GM19240 (cell line): ENCODE data around the gene RASIP1.
"Not testable (repeated sequence)": the region's sequence is repeated elsewhere in the genome, so short reads cannot be mapped to it uniquely, and the experiment has no call there.

Experiments
- DNase-seq: peaks from one replicate; pipeline ENCODE4 v3.0.0; 2011; ENCODE audit warnings: low spot score; ENCODE audit not compliant: insufficient read length

The RASIP1 gene

DNA sequence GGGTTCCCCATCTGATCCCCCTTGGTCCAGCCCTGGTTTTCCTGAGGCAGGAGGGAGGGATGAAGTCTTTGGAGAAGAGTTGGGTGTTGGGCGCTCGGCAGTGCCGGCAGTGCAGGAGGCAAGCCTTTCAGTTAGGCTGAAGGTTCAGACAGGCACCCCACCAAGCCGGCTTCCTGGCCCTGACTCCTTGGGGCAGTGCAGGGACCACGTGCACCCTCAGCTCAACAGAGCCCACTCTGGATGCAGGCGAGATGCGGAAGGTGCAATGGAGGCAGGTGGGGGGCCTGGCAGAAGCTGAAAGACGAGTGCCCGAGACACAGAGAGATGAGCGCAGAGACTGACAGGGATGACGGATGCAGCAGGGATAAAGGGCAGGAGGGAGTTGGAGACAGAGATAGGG is 31.9 kb downstream of the RASIP1 start:
- DNase-seq, result no peak

- DNase-seq, result no peak
Observed at GRCh38 chr19:48705431-48705830, 35.0 kb downstream of the RASIP1 start.

- no peak for DNase-seq
Observed at GRCh38 chr19:48703316-48703715, 37.1 kb downstream of the RASIP1 start.

- no peak for DNase-seq
Observed at GRCh38 chr19:48702701-48703100, 37.7 kb downstream of the RASIP1 start.

DNA sequence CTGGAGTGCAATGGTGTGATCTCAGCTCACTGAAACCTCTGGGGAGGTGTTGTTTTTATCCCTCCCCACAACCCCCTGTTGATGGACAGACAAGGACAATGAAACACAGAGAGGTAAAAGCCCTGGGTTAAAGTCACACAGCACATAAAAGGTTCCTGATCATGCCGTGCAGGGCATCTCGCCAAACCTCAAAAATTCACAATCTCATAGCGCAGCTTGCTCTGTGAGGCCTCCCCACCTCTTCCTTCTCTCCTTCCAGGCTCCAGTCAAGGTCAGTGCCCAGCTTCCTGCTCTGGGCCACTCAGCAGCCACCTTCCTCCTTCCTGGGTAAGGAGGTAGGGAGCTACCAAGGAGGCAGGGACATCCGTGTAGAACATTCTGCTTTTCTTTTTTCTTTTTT is 42.4 kb downstream of the RASIP1 start:
- no peak for DNase-seq

DNA sequence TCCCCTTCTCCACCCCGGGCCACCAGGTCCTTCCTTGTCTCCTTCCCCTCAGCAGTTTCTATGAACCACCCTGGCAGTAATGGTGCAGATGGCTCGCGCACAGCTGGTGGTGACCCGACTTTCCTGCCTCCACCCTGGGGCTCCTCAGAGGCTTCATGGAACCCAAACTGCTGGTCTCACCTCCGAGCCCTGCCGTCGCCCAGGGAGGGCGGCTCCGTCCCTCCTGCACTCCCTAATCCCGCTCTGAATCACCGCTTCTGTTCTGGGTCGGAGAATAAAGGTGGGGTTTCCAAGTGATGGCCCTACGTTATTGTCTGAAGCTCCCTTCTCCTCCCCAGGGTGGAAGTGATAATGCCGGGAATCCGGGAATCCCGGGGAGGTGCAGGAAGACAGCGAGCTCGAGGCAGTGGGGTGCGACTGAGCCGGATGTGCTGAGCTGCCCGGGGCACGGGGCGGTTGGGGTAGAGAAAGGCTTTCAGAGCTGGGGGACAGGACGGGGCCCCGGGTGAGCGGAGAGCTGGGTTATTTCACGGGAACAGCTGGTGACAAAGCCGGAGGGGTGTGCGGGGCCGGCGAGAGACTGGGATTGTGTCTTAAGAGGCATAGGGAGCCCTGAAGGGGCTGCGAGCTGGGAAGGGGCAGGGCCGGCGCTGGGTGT is 43.9 kb downstream of the RASIP1 start:
- no peak for DNase-seq

- no peak for DNase-seq
Observed at GRCh38 chr19:48695743-48696352, 44.6 kb downstream of the RASIP1 start, which contains the start of gene FUT2. Gene FUT2 (plus strand): TSS chr19:48695971. CDS start chr19:48702957, 6,986 bp downstream.

- not testable (repeated sequence) for DNase-seq
Observed at GRCh38 chr19:48693629-48694028, 46.8 kb downstream of the RASIP1 start.

DNA sequence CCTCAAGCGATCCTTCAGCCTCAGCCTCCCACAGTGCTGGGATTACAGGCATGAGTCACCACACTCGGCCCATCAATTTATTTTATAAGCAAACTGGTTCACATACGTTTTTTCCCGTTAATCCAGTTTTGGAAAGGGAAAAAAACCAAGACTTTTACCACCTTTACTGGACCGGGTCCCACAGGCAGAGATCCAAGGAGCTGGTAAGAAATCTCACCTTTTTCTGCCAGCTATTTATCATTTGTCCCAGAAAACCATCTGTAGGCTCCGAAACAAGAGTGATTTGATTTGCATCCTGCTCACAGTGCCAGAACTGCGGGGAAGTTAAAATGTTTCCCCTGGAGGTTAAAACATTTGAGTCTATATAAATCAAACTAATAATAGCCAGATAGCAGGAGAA is 51.0 kb downstream of the RASIP1 start:
- no peak for DNase-seq

DNA sequence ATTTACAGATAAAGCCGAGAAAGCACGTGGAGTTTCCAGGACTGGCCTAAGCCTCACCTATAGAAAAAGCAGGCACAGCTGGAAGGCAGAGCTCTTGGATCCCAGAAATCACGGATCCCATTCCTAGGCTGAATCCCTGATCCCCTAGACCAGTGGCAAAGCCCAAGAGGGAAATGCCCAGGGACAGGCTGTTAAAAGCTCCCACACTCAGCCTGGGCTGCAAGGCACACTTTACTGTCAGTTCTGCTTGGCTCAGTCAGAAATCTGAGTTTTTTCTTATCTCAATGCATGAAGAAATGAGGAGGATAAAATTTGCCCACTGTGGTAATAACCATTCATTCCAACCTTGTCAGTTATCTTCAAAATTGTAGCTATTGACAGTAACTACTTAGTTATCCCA is 52.6 kb downstream of the RASIP1 start:
- no peak for DNase-seq

DNA sequence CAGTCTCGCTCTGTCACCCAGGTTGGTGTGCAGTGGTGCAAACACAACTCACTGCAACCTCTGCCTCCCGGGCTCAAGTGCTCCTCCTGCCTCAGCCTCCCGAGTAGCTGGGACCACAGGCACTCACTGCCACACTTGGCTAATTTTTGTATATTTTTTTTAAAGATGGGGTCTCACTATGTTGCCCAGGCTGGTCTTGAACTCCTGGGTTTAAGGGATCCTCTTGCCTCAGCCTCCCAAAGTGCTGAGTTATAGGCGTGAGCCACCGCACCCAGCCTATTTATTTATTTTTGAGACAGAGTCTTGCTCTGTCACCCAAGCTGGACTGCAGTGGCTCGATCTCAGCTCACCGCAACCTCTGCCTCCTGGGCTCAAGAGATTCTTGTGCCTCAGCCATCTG is 53.8 kb downstream of the RASIP1 start:
- not testable (repeated sequence) for DNase-seq

DNA sequence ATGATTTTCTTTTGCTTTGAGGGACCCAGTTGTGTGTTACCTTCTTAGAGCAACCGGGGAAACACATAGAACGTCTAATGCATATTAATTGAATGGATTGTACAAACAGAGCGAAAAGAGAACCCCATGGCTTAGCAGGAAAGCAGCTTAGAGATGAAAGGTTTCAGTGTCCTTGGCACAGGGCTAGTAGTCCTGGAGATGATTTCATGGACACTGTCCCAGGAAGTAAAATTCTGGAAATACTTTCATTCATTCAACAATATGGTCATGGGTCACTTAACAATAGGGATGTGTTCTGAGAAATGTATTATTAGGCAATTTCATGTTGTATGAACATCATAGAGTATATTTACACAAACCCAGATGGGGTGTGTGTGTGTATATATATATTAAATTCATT is 54.3 kb downstream of the RASIP1 start:
- no peak for DNase-seq

DNA sequence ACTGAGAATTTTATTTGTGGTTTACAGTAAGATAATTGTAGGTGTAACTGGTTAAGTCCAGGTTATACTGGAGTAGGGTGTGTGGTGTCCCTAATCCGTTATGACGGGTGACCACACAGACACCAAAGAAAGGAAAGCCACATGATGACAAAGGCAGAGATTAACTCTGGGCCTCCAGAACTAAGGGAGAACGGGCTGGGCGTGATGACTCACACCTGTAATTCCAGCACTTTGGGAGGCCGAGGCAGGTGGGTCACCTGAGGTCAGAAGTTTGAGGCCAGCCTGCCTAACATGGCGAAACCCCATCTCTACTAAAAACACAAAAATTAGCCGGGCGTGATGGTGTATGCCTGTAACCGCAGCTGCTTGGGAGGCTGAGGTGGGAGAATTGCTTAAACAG is 54.8 kb downstream of the RASIP1 start:
- DNase-seq, result no peak

GRCh38 chr19:48683349-48683748 is 57.1 kb downstream of the RASIP1 start:
- DNase-seq, result no peak

DNA sequence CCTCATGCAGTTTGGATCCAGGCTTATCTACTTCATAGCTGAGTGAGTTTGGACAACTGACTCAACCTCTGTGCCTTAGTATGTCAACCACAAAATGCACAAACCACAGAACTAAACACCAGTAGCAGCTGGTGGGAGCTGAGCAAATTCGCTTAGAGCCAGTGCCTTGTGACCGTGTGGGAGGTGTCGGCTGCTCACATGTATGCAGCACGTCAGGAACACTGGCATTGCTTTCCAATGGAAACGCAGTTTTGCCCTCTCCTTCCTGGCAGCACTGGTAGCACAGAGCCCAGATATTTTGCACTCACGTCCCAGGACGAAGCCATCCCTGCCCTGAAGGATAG is 59.3 kb downstream of the RASIP1 start:
- DNase-seq, result no peak

DNA sequence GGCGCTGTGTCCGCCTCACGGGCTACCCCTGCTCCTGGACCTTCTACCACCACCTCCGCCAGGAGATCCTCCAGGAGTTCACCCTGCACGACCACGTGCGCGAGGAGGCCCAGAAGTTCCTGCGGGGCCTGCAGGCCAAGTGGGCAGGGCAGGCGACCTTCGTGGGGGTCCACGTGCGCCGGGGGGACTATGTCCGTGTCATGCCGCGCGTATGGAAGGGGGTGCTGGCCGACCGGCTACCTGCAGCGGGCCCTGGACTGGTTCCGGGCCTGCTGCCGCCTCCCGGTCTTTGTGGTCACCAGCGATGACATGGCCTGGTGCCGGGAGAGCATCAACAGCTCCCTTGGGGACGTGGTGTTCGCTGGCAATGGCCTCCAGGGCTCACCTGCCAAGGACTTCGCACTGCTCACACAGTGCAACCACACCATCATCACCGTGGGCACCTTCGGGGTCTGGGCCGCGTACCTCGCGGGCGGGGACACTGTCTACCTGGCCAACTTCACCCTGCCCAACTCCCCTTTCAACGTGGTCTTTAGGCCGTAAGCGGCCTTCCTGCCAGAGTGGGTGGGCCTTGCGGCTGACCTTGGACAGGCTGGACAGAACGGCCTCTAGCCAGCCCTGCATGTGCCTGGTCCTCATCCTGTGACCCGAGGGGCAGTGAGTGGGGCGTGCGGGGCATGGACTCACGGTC is 59.8 kb downstream of the RASIP1 start:
- DNase-seq, result no peak

- not testable (repeated sequence) for DNase-seq
Observed at GRCh38 chr19:48680006-48680405, 60.4 kb downstream of the RASIP1 start.

DNA sequence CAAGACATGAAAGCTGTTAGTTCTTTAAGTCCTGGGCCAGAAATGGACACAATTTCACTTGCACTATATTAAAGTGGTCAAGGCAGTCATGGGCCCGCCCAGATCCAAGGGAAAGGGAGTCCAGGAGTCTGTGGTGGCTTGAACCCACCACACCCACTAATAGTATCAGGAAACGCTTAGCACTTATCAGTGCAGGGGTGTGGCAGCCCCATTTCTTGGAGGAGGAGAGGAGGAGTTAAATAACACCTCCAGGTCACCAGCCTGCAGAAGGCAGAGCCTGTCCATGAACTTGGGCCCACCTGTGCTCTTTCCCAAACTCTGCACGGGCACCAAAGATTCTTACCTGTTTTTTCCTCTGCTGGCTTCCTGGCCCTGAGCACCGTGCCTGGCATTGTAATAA is 62.2 kb downstream of the RASIP1 start:
- no peak for DNase-seq

DNA sequence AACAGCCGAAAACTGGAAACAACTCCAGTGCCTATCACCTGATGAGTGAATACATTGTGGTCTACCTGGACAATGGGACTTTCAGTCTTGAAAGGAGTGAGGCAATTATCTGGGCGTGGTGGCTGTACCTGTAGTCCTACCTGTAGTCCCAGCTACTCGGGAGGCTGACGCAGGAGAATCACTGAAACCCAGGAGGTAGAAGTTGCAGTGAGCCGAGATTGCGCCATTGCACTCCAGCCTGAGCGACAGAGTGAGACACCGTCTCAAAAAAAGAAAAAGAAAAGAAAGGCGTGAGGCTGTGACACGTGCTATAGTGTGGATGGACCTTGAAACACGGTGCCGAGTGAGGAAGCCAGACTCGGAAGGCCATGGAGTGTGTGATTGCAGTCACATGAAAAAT is 63.5 kb downstream of the RASIP1 start:
- DNase-seq, result no peak

DNA sequence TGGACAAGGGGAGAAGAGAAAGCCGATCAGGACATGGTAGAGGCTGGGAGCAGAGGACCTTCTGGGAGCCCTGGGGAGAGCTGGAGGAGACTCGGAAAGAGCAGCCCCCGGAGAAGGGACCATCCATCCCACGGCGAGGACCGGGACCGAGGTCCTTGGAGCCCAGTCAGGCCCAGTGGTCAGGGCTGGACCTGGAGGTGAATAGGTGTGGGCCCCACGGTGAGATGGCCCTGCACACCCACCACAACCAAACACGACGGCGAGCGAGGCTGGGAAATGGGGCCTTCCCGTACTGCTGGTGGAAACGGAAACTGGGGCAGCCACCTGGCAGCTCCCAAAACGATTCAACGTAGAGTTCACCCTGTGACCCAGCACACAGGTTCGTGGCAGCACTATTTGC is 63.9 kb downstream of the RASIP1 start:
- no peak for DNase-seq

- DNase-seq, result peak; percentile 96
Observed at GRCh38 chr19:48674921-48675824, 65.2 kb downstream of the RASIP1 start.
